ENCODE measurements around the gene CDKL4. TPM values are rescaled to one million over a fixed set of nuclear protein-coding genes. Genes with fewer than 3 reads are reported as not detected.

Gene CDKL4
- total and polyA plus RNA-seq, 2 experiments from 2014 or later = 0.22 TPM; not detected in 1

GRCh38 chr2:39136799-39137198 is 107.0 kb downstream of the CDKL4 start:
- Histone ChIP-seq H3K9me2 (ENCODE audit: insufficient read depth) (no peaks in the 10 kb centered on the region), H3K27ac (no peak overlapping the region), H3K36me3 (ENCODE audit: low read depth) (no peaks in the 10 kb centered on the region), H3K4me3 (no peak overlapping the region), H2AFZ (no peak overlapping the region), H3K9ac (no peak overlapping the region), H3K27me3 (replicated peaks; ENCODE audit: insufficient read depth) (no peaks in the 10 kb centered on the region), H4K20me1 (ENCODE audit: insufficient read depth) (no peaks in the 10 kb centered on the region), H3F3A (ENCODE audit: insufficient read depth) (no peaks in the 10 kb centered on the region), H3K4me2 (ENCODE audit: unreplicated experiment) (no peak overlapping the region), H3K4me1 (ENCODE audit: insufficient read depth) (0 out of 2 replicates have a peak, but pooled peaks cover 2% of the 10 kb centered on the region), H3K79me2 (ENCODE audit: insufficient read depth) (no peaks in the 10 kb centered on the region), H3K9me3 (ENCODE audit: low read depth) (no peaks in the 10 kb centered on the region)
- 88 to 91% methylated on average over 5 of the region's 5 CpGs for WGBS, 2 experiments (ENCODE audit: low coverage in 1 of 2, low lambda C conversion rate in 2 of 2, missing lambda C conversion rate in 2 of 2)
- DNase-seq = no peak
- TF ChIP-seq EZH2 (IDR thresholded peaks at IDR 0.05; ENCODE audit: insufficient read depth, poor library complexity, severe bottlenecking) (no peak), EZH2phosphoT487 (IDR thresholded peaks at IDR 0.05; ENCODE audit: insufficient read depth, low read depth) (no peak)
- in situ Hi-C loops (cut with MboI) = no loop called here

GRCh38 chr2:39135690-39136259 is 108.0 kb downstream of the CDKL4 start:
- WGBS, 2 experiments (ENCODE audit: low coverage in 1 of 2, low lambda C conversion rate in 2 of 2, missing lambda C conversion rate in 2 of 2) = 69% methylated on average over 5 of the region's 5 CpGs
- H3K36me3 ChIP-seq (ENCODE audit: low read depth) = no peaks in the 10 kb centered on the region
- no peaks in the 10 kb centered on the region for H3K79me2 ChIP-seq (ENCODE audit: insufficient read depth)
- no peaks in the 10 kb centered on the region for H3F3A ChIP-seq (ENCODE audit: insufficient read depth)
- no peak overlapping the region for H3K4me3 ChIP-seq
- H3K9me2 ChIP-seq (ENCODE audit: insufficient read depth) = no peaks in the 10 kb centered on the region
- no peaks in the 10 kb centered on the region for H3K9me3 ChIP-seq (ENCODE audit: low read depth)
- no peak overlapping the region for H3K27ac ChIP-seq
- H3K9ac ChIP-seq = no peak overlapping the region
- H3K4me1 ChIP-seq (ENCODE audit: insufficient read depth) = no peaks in the 10 kb centered on the region
- TF ChIP-seq EZH2 (IDR thresholded peaks at IDR 0.05; ENCODE audit: insufficient read depth, poor library complexity, severe bottlenecking) = no peak
- TF ChIP-seq EZH2phosphoT487 (IDR thresholded peaks at IDR 0.05; ENCODE audit: insufficient read depth, low read depth) = no peak
- DNase-seq = no peak
- H3K4me2 ChIP-seq (ENCODE audit: unreplicated experiment) = no peak overlapping the region
- H3K27me3 ChIP-seq (replicated peaks; ENCODE audit: insufficient read depth) = no peaks in the 10 kb centered on the region
- in situ Hi-C loops (cut with MboI) = no loop called here
- no peak overlapping the region for H2AFZ ChIP-seq
- no peaks in the 10 kb centered on the region for H4K20me1 ChIP-seq (ENCODE audit: insufficient read depth)

GRCh38 chr2:39133215-39133851 is 110.4 kb downstream of the CDKL4 start:
- Histone ChIP-seq H3K9me2 (ENCODE audit: insufficient read depth) (no peaks in the 10 kb centered on the region), H3K4me3 (no peak overlapping the region), H3K79me2 (ENCODE audit: insufficient read depth) (no peaks in the 10 kb centered on the region), H3K36me3 (ENCODE audit: low read depth) (no peaks in the 10 kb centered on the region), H3K4me2 (ENCODE audit: unreplicated experiment) (no peak overlapping the region), H4K20me1 (ENCODE audit: insufficient read depth) (no peaks in the 10 kb centered on the region), H2AFZ (no peak overlapping the region), H3F3A (ENCODE audit: insufficient read depth) (peaks cover 1% of the 10 kb centered on the region), H3K9ac (no peak overlapping the region), H3K9me3 (ENCODE audit: low read depth) (no peaks in the 10 kb centered on the region), H3K27ac (no peak overlapping the region), H3K27me3 (replicated peaks; ENCODE audit: insufficient read depth) (no peaks in the 10 kb centered on the region), H3K4me1 (ENCODE audit: insufficient read depth) (peaks cover 2% of the 10 kb centered on the region)
- no peak for DNase-seq
- TF ChIP-seq EZH2phosphoT487 (IDR thresholded peaks at IDR 0.05; ENCODE audit: insufficient read depth, low read depth) = no peak
- TF ChIP-seq EZH2 (IDR thresholded peaks at IDR 0.05; ENCODE audit: insufficient read depth, poor library complexity, severe bottlenecking) = no peak
- in situ Hi-C loops (cut with MboI) = no loop called here
- 79 to 83% methylated on average over 3 of the region's 3 CpGs for WGBS, 2 experiments (ENCODE audit: low coverage in 1 of 2, low lambda C conversion rate in 2 of 2, missing lambda C conversion rate in 2 of 2)

- in situ Hi-C loops (cut with MboI) = loop anchor here (10.0 kb wide), 1 partner anchor 96 kb away; no protein-coding TSS in a partner anchor
- peak; percentile 20 for DNase-seq
- no peaks in the 10 kb centered on the region for H3K79me2 ChIP-seq (ENCODE audit: insufficient read depth)
These were observed 114.8 kb downstream of the CDKL4 start for GRCh38 chr2:39128919-39129391.

More at GRCh38 chr2:39128919-39129391, 114.8 kb downstream of the CDKL4 start:
- Histone ChIP-seq H3F3A (ENCODE audit: insufficient read depth) (peaks cover 28% of the 10 kb centered on the region), H3K9ac (no peak overlapping the region), H2AFZ (no peak overlapping the region), H3K27me3 (replicated peaks; ENCODE audit: insufficient read depth) (no peaks in the 10 kb centered on the region), H3K9me2 (ENCODE audit: insufficient read depth) (no peaks in the 10 kb centered on the region), H3K9me3 (ENCODE audit: low read depth) (no peaks in the 10 kb centered on the region), H3K4me2 (ENCODE audit: unreplicated experiment) (no peak overlapping the region), H4K20me1 (ENCODE audit: insufficient read depth) (no peaks in the 10 kb centered on the region), H3K4me1 (ENCODE audit: insufficient read depth) (peaks cover 16% of the 10 kb centered on the region), H3K27ac (no peak overlapping the region), H3K36me3 (ENCODE audit: low read depth) (no peaks in the 10 kb centered on the region), H3K4me3 (no peak overlapping the region)
- TF ChIP-seq EZH2phosphoT487 (IDR thresholded peaks at IDR 0.05; ENCODE audit: insufficient read depth, low read depth) = no peak
- TF ChIP-seq EZH2 (IDR thresholded peaks at IDR 0.05; ENCODE audit: insufficient read depth, poor library complexity, severe bottlenecking) = no peak
- WGBS, 2 experiments (ENCODE audit: low coverage in 1 of 2, low lambda C conversion rate in 2 of 2, missing lambda C conversion rate in 2 of 2) = 94 to 96% methylated on average over 1 of the region's 1 CpG

Data from GM23248 (cell line).